GM21576 (cell line): ENCODE results near the gene ZNF638.

Source experiments
- ATAC-seq: cut with Tn5 transposase; IDR thresholded peaks from one replicate; pipeline ENCODE4 v1.9.1; 2021; ENCODE audit warnings: mild to moderate bottlenecking, moderate library complexity; ENCODE audit not compliant: unreplicated experiment

The ZNF638 gene

GRCh38 chr2:71469403-71470398 is 138.1 kb downstream of the ZNF638 start:
- no peak for ATAC-seq

DNA sequence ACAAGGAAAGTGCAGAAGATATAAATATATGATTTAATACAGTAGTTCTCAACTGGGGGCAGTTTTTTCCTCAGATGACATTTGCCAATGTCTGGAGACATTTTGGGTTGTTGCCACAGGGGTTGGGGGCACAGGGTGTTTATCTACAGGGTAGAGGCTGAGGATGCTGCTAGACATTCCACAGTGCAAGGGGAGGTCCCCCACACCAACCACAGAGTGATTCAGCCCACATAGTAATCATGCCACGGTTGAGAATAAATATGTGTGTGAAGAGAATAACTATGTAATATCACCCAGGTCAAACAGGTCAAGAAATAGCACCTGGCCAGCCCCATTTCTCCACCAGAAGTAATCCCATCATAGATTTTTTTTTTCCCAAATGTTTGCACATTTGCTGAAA is 139.7 kb downstream of the ZNF638 start:
- no peak for ATAC-seq

GRCh38 chr2:71472019-71472418 is 140.4 kb downstream of the ZNF638 start:
- ATAC-seq: no peak

- no peak for ATAC-seq
Measured at GRCh38 chr2:71473346-71474031, 141.9 kb downstream of the ZNF638 start.

GRCh38 chr2:71474116-71474743 is 142.6 kb downstream of the ZNF638 start:
- no peak for ATAC-seq

- ATAC-seq: no peak
Measured at GRCh38 chr2:71474744-71475397, 143.3 kb downstream of the ZNF638 start.

- ATAC-seq: no peak
Measured at GRCh38 chr2:71476495-71476894, 144.9 kb downstream of the ZNF638 start.

DNA sequence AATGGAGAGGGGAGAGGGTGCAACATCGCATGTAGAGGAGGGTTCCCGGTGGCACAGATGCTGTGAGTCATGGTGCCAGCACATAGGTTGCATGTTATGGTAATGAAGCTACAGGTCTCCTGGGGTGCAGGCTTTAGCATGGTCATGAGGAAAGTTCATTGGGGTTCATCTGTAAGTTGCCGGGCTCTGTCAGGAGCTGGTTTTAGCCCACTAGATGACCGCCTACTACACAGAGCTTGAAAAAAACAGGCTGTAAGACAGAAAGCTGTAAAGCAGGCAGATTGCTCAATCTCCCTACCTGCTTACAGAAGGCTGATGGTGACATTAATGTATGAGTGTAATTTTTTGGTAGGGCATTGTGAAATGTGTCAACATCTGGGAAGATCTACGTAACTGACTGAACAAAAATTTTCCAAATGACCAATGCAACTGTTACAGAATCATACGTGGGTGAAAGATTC is 145.7 kb downstream of the ZNF638 start:
- no peak for ATAC-seq

DNA sequence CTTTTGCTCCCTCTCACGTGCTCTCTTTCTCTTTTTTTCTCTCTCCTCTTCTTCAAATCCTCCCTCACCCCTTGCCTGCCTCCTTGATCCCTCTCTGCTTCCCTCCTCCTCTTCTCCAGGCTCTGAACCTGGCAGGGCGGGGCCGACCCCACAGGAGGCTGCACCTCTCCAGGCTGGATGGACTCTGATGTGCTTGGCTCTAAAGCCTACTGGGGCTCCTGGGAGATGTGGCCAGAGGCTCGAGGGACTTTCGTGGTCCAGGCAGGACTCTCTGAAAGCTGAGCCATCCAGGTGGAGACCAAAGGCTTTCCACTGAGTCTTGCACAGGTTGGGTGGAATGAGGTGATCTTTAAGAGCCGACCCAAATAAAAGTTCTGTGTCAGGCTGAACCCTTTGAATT is 147.2 kb downstream of the ZNF638 start:
- ATAC-seq: no peak

DNA sequence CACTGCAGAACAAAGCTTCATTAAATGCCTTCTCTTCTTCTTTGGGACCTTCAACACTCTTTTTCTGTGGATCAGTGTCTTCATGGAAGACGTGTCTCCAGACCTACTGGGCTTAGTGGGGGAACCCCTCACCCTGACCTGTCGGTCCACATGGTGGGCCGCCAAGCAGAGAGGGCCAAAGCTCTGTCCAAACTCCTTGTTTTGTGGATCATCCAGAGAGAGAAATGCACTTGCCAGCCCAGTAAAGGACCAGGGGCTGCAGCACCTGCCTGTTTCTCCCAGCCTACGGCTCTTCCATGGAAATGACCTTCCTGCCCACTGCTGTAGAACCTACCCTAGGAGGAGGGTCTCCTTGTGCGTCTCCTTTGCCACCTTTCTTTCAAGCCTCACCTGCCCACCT is 147.7 kb downstream of the ZNF638 start:
- ATAC-seq: no peak

GRCh38 chr2:71481111-71481510 is 149.5 kb downstream of the ZNF638 start:
- no peak for ATAC-seq

DNA sequence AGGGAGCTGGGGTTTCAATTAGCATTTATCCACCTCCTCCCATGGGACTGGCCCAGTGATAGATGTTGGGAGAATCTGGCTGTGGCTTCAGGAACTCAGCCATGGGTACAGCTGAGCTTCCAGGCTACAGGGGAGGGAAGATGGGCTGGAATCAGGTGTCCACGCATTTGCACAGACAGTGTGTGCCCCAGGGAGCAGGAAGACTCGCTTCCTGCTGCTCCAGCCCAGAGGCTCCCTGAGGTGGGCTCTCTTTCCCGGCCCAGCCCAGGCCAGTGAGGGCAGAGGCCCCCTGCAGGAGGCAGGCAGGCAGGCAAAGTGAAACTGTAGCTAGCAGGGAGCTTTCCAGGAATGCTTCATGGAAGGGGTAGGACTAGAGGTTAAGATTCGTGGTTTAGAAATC is 150.5 kb downstream of the ZNF638 start:
- ATAC-seq: no peak

DNA sequence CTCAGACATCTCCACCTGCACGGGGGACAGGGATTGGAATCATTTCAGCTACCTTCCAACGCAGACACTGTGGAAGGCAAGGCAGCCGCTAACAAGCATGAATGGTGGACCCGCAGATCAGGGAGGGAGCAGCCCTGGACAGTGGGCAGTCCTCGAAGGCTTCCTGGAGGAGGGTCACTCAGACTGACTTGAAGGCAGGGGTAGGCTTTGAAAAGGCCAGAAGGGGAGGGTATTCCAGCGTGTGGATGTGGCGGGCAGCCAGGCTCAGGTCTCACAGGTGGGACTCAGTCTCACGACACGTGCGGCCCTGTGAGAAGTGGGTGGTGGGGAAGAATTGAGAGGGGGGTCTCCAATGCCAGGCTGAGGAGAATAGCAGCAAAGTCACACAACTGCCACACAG is 151.7 kb downstream of the ZNF638 start:
- ATAC-seq: no peak

DNA sequence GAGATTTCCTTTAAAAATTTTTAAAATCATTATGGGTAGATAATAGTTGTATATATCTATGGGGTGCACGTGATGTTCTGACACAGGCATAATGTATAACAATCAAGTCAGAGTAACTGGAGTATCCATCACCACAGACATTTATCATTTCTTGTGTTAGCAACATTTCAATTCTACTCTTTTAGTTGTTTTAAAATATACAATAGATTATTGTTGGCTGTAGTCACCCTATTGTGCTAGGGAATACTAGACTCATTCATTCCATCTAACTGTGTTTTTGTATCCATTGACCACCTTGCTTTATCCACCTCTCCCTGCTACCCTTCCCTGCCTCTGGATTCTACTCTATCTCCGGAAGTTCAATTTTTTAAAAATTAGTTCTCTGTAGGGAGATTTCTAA is 152.8 kb downstream of the ZNF638 start:
- no peak for ATAC-seq
